Measurements from ENCODE around the gene PHYHD1.
"Not testable (repeated sequence)": the region's sequence is repeated elsewhere in the genome, so short reads cannot be mapped to it uniquely, and the experiment has no call there.

Gene PHYHD1

DNA sequence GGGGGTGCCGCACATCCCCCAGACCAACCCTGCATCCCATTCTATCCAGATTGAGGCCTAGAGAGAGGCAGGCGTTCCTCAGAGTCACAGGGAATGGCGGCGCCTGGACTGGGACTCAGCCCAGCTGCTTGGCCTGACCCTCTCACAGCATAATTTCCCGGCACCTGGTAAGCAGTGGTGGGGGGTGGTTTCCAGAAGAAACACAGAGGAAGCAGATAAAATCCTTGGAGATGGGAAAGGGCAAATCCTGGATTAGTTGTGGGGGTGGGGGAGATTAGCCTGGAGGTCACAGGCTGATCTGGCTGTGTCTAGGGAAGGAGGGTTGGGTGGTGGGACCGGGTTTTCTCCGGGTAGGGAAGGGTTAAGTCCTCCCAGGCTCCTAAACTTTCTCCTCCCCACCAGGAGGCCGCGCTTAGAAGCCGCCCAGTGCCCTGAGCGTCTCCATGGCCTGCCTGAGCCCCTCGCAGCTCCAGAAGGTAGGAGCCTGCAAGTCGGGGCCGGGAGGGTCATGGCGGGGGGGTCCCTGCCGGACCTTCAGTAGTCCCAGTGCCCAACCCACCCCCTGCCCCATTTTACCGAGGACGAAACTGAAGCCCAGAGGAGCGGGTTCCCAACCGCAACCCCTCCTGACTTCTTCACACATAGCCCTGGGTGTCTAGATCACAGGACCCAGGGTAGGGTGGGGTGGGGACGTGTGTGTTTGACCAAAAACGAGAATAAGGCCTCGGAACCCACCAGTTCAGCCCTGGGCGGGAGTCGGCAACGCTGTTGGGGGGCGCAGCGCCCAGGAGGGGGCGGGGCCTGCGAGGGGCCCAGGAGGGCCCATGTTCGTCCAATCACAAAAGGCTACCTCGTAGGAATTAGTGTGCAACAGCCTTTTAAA lies 1.3 kb downstream of the PHYHD1 start:
- no peak for DNase-seq (ENCODE audit: low spot score)

GRCh38 chr9:128923493-128923883 lies 2.7 kb downstream of the PHYHD1 start:
- DNase-seq (ENCODE audit: low spot score): no peak

DNA sequence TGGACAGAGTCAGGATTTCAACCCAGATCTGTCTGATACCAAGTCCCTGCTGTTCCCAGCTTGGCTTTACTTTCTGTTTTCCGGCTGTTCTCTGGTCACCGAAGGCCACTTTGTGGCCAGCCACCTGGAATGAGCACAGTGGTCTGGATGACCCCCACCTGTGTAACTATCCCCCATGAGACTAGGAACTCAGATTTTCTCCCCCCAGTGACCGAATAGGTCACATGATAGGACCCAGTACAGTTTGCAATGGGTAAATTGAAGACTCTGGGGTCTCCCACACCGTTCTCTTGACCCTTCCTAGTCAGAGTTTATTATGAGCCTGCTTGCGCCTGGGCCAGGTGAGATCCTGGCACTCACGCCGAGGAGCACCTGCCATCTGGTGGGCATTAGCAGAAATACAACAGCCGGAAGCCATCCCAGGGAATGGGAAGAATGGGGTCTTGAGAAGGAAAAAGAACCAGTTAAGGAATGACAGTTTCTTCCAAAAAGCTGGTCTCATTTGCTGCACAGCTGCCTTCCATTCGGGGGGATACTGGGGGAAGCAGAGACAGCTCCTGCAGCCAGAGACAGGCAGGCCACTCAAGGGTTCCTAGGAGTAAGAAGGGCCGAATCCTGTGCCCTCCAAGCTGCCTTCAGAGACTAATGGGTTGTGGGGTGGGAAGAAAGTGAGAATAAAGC lies 7.1 kb downstream of the PHYHD1 start:
- DNase-seq (ENCODE audit: low spot score): peak; percentile 52

DNA sequence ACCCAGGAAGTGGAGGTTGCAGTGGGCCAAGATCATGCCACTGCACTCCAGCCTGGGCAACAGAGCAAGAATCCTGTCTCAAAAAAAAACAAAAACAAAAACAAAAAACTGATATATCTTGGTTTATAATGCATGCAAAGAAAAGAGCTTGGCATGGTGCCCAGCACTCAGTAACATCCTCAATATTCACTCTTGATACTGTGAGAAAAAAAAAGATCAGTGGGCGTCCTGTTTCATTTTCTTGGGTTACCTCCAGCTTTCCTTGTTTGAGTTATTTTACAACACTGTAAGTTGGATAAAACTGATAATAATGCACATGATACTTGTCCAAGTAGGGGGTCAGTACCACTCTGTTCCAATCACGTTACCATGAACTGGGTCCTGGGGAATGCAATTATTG lies 7.8 kb downstream of the PHYHD1 start:
- no peak for DNase-seq (ENCODE audit: low spot score)

DNA sequence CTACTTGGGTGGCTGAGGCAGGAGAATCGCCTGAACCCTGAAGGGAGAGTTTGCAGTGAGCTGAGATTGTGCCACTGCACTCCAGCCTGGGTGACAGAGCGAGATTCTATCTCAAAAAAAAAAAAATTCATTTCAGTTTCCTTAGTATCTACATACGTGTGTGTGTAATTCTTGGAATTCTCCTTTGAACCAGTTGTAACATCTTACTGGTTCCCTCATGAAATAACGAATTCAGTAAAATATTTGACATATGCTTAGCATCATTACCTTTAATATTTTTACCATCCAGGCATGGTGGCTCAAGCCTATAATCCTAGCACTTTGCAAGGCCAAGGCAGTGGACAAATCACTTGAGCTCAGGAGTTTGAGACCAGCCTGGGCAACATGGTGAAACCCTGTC lies 8.8 kb downstream of the PHYHD1 start:
- DNase-seq (ENCODE audit: low spot score): no peak

- no peak for DNase-seq (ENCODE audit: low spot score)
These were observed 12.9 kb downstream of the PHYHD1 start for GRCh38 chr9:128933731-128934130.

GRCh38 chr9:128936171-128936865 lies 15.5 kb downstream of the PHYHD1 start:
- DNase-seq (ENCODE audit: low spot score): no peak

DNA sequence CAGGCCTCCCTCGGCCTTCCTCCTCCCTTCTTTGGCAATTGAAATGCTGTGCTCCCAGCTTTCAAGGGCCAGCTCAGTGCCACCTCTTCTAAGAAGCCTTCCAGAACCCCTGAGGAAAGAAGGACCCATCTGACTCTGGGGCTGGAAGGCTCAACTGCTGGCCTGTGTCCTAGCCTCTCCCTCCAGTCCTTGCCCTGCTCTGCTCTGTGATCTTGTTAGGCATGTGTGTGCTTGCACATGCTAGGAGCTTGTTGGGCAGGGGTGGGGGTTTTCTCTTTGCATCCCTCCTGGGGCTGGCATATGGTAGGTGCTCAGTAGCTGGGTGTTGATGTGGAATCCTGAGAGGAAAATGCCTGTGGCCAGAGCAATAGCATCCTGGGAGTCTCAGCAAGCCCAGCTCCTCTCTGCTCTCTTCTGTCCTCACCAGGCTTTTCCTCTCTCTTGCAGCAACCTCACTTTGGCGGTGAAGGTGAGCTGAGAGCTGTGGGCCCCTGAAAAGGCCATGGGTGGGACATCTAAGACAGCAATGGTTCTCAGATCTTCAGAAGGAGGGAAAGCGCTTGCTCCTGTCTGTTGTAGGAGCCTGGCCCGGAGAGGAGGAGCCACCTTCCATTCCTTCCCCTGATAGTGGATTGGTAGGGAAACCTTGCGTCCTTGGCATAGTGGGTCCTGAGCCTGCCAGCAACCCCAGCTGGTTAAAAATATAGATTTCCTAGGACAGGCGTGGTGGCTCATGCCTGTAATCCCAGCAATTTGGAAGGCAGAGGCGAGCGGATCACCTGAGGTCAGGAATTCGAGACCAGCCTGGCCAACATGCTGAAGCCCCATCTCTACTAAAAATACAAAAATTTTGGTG lies 16.8 kb downstream of the PHYHD1 start:
- DNase-seq (ENCODE audit: low spot score): no peak

- DNase-seq (ENCODE audit: low spot score): no peak
These were observed 19.6 kb downstream of the PHYHD1 start for GRCh38 chr9:128940271-128940921.

- DNase-seq (ENCODE audit: low spot score): no peak
These were observed 20.4 kb downstream of the PHYHD1 start for GRCh38 chr9:128940946-128941755.

DNA sequence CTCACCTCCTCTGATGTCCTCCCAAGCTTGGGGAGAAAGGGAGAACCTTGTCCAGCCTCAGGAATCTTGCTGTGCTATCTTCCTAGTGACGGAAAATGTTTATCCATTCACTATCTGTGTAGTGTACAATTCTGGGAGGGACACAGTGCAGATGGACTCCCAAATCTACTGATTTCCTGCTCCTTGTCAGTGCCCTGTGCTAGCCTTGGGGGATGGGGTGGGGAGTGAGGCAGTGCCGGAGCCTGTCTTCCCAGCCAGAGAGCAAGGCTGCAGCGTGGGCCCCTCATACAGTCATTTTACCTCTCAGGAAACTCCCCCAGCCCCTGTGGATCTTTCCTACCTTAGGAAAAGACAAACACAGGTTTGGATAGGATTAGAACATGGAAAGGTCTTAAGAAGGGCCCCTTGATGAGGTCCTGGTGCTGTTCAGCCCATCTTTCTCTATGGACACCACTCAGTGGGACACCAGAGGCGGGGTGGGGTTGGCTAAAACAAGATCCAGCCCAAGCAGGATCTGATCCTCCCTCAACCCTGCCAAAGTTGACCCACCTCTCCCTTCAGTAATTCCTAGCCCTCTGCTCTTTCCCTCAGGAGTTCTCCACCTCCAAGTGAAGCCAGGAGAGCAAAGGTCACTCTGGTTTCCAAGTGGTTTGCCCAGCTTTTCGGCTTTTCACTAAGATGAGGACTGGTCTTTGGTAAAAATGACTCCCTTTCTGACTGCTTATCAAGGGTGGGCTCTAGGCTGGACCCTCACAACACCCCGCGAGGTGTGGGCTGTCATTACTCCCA lies 23.2 kb downstream of the PHYHD1 start:
- DNase-seq (ENCODE audit: low spot score): no peak

DNA sequence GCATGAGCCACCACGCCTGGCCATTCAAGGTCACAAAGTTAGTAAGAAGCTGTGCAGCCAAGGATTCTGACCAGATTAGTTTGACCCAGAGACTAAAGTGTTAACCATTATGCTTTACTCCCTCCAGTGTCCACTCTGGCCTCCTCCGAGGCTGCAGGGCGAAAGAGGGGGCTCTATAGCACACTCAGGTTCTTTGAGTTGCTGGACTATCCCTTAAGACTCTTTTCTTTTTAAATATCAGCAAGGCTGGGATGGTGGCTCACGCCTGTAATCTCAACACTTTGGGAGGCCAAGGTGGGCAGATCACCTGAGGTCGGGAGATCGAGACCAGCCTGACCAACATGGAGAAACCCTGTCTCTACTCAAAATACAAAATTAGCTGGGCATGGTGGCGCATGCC lies 24.2 kb downstream of the PHYHD1 start:
- DNase-seq (ENCODE audit: low spot score): not testable (repeated sequence)

DNA sequence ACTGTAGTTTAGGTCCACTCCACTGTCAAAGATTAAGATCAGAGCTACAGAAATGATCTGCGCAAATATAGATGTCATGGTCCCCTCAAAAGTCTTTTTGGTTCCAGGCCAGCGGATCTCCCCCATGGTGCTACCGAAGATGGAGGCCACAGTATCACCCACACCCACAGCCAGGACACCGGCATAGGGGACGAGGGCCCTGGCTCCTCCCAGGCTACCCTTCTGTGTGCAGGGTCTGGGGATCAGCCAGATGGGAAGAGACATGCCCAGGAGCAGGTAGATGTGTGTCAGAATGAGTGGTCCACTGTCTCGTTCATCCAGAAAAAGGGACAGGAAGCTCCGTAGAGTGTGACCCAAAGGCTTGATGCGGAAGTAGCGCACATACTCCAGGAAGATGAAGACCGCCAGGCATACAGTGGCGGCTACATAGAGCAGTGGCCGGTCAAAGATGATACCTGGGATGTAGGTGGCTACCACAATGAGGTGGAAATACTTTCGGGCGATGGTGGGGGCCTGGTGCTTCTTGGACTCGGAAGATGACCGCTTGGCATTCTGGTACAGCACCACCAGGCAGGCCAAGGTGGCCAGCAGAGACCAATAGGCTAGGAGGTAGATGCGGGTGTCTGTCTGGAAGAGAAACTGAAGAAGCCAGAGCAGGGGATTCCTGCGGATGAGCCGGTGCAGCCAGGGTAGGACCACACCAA lies 25.2 kb downstream of the PHYHD1 start:
- DNase-seq (ENCODE audit: low spot score): no peak

DNA sequence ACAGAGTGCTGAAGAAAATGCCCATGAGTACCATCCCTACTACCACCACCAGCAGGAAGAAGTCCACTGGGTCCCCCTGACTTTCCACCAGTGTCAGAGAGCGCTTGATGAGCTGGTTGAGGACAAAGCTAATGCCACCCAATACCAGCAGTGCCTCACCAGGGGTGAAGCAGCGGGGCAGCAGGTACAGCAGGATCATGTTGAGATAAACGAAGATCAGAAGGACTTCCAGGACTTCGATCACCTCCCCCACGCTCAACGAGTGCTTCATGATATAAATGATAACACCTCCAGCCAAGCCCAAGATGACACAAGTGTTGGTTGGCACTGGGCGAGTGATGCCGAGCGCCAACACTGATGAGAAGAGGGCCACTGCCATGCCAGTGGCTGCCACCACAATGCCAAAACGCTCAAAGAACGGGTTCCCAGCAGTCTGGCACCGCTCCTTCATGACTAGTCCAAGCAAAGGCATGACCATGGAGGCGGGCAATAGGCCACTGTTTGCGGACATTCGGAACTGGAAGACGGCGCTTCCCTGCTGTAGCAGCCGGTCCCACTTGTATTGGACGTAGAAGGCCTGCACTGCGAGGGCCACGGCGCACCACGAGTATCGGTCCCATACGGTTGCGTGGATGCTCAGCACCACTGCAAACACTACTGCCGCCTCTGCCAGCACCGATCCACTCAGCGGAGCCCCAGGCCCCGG lies 25.9 kb downstream of the PHYHD1 start:
- DNase-seq (ENCODE audit: low spot score): no peak

DNA sequence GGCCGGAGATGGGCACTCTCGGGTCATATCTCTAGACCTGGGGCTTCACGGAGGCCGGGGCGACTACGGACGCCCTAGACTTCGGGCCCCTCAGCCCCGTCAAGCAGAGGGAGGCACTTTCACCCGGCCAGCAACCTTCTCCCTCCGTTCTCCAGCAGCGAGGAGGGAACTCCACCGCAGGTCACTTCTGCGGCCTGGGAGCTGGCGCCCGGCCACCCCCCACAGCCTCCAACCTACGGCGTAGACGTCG lies 26.4 kb downstream of the PHYHD1 start:
- no peak for DNase-seq (ENCODE audit: low spot score)

- DNase-seq (ENCODE audit: low spot score): peak; percentile 96
These were observed 26.9 kb downstream of the PHYHD1 start, which contains the start of the genes DOLK and NUP188 for GRCh38 chr9:128947527-128948301. DOLK (minus strand) TSS chr9:128947603; CDS start chr9:128947303, 300 bp downstream. NUP188 (plus strand) TSS chr9:128947699; CDS start chr9:128947720, 21 bp downstream.

- not testable (repeated sequence) for DNase-seq (ENCODE audit: low spot score)
These were observed 40.6 kb downstream of the PHYHD1 start for GRCh38 chr9:128961403-128961802.

DNA sequence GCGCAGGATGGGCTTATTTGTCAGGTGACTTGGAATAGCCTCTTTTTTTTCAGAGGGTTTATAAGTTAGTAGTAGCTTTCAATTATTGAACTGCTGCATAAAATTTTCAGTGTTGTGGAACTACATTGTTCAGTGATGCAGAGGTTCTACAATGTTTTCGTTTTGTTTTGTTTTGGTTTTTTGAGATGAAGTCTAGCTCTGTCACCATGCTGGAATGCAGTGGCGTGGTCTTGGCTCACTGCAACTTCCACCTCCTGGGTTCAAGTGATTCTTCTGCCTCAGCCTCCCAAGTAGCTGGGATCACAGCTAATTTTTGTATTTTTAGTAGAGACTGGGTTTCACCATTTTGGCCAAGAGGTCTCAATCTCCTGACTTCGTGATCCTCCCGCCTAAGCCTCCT lies 48.7 kb downstream of the PHYHD1 start:
- no peak for DNase-seq (ENCODE audit: low spot score)

Data from CD4-positive, alpha-beta T cell treated with Interleukin-6 at 100 ng/mL for 8 hours (primary cell).